Raji (cell line): ENCODE results near the gene CRELD2.

ENCODE experiments used
- POLR2A ChIP-seq: IDR thresholded peaks from 2 replicates; pipeline ENCODE4 v1.6.1; 2011; ENCODE audit warnings: low read depth, low read length, control low read depth; ENCODE audit not compliant: insufficient read depth

CRELD2 gene

DNA sequence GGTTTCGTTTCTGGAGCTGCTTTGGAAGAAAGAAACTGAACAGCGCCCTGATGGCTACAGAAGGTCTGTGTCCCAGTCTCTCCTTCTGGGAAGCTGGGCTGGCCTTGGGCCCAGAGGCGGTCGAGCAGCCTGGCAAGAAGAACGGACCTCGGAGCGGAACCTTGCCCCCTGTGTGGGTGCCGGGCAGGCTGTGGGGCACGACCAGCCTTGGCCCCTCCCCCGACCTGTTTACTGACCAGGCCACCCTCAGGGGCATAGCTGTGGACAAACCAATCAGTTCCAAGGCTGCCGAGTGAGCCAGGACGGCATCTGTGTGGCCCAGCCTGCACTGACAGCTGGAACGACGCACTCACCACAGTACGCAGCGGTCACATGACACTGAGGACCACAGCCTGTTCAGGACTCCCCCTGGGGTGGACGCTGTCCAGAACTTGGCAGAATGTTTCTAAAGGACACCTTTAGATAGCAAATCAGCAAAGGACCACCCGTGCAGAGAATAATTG lies 49.3 kb downstream of the CRELD2 start:
- TF ChIP-seq POLR2A = no peak

GRCh38 chr22:49968313-49968830 lies 49.9 kb downstream of the CRELD2 start:
- TF ChIP-seq POLR2A = no peak

DNA sequence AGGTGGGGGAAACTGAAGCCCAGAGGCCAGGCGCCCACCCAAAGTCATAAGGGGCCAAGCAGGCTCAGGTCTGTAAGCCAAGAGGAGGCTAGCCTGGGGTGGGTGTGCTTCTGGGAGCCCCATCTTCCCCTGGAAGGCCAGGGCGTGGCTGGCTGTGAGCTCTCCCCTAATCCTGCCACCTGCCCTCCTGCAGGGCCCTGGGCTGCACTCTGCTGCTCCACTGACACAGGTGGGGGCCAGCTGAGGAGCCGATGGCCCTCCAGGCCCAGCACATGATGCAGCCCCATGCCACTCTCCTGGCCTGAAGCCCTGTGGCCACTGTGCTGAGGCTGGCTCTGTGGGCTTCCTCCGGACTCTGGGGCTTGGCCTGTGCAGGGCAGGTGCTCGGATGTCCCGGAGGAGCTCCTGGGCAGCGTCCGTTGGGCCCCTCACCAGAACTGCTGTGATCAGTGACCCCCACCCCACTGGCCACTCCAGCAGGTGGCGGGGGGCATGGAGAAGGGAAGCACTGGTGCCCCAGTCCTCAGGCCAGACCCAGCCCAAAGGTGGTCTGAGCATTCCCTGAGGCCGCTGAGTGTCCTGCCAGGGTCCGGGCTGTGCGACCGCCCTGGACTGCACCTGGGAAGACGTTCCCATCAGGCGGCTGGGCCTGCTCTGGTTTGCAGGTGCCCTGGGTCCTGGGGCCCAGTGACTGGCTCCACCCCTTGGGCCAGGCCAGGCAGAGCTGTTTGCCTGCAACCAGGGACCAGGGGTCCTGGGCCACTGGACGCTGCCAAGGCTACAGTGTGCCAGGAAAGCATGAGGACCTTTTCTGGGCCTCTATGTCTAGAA lies 50.6 kb downstream of the CRELD2 start:
- TF ChIP-seq POLR2A = no peak

DNA sequence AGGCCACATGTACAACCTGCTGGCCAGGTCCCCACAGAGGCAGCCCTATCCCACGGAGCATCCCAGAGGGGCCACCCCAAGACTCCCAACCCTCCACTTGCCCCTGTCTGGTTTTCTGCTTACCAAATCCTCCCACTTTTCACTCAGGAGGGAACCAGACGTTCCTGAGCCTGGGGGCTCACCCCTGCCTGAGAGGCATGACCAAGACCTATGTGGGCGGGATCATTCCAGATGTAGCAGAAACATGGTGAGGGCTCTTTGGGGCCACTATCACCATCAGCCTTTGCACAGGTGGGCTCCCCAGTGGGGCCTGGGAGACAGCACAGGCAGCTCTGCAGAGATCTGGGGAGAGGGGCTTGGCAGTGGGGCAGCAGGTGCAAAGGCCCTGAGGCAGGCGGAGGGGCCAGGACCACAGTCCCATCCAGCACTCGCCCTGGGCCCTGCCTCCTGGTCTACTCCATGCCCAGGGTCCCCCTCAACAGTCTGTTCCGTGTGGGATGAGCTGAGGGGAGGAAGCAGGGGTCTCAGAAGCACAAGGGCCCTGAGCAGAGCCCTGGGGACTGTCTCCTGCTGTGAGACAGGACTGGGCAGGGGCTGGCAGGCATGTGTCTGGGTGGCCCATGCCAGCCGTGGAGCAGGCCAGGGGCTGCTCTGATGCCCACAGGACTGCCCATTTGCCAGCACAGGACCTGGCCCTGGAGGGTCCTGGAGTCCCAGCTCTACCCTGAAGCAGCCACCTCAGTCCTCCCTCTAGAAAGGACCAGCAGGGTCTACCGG lies 51.5 kb downstream of the CRELD2 start:
- TF ChIP-seq POLR2A = no peak

GRCh38 chr22:49970528-49971231 lies 52.2 kb downstream of the CRELD2 start:
- peak; percentile 80 for TF ChIP-seq POLR2A

DNA sequence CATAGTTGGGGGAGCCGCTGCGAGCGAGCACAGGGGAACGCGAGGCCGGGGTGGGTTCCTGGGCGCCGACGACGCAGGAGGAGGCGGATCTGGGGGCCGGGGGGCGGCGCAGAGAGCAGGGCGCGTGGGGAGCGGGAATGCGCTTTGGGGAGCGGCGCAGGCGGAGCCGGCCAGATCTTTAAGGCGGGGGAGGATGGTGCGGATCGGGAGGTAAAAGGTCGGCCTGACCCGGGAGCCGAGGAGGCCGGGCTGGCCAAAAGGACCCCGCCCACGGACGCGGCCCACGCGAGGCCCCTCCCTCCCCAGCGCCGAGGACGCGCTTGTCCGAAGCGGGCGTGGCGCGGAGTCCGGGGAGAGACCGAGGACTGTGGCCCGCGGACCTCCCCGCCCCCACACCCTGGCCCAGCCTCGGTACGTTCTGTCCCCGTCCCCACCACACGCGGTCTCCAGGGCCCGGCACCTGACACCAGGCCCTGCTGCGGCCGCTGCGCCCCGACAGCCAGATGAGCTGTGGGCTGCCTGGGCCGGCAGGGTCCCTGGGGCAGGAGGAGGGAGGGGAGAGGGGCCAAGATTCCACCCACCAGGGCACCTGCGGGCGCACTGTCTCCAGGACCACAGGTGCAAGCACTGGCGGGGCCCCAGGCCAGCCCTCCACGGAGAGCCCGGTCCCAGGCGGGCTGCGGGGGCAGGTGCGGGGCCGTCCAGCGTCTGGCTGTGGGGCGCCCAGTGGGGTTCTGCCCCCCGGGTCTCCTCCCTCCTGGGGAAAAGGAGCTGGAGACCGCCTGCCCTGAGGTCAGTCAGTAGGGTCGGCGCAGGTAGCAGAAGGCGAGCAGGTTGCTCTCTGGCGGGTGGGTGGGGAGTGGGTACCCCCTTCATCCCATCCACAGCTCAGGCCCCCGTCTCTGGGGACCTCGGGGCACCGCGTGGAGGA lies 53.1 kb downstream of the CRELD2 start:
- TF ChIP-seq POLR2A = no peak; the same call in 1 of the 2 replicates

DNA sequence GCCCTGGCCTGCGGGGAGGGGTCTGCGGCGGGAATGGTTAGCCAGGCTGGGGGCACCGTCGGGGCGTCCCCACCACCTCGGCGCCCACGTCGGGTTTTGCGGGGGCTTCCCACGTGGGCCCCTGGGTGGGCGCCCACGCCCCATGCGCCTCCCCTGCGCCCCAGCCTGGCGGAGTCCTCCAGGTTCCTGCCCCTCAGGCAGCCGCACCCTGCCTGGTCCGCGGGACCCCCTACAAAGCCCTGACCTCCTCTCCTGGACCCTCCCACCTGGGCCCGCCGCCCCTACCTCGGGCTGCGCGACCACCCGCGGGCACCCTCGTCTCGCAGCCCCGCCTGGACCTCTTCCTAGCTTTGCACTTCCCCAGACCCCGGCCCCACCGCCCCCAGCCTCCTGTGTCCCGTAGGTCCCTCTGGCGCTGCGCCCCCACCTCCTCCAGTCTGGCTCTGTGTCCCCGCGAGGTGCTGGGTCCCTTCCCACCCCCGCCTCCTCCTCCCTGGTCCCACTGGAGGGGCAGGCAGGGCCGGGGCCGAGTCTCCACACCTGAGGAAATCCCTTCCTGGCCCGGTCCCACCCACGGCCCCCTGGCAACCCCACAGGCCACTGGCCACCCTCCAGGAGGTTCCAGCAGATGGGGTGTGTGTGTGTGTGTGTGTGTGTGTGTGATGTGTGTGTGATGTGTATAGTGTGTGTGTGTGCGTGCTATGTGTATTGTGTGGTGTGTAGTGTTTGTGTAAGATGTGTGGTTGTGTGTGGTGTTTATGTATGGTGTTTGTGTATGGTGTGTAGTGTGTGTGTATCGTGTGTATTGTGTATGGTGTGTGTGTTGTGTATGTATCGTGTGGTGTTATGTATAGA lies 54.0 kb downstream of the CRELD2 start:
- TF ChIP-seq POLR2A = no peak

GRCh38 chr22:49973018-49973961 lies 54.9 kb downstream of the CRELD2 start:
- no peak for TF ChIP-seq POLR2A

DNA sequence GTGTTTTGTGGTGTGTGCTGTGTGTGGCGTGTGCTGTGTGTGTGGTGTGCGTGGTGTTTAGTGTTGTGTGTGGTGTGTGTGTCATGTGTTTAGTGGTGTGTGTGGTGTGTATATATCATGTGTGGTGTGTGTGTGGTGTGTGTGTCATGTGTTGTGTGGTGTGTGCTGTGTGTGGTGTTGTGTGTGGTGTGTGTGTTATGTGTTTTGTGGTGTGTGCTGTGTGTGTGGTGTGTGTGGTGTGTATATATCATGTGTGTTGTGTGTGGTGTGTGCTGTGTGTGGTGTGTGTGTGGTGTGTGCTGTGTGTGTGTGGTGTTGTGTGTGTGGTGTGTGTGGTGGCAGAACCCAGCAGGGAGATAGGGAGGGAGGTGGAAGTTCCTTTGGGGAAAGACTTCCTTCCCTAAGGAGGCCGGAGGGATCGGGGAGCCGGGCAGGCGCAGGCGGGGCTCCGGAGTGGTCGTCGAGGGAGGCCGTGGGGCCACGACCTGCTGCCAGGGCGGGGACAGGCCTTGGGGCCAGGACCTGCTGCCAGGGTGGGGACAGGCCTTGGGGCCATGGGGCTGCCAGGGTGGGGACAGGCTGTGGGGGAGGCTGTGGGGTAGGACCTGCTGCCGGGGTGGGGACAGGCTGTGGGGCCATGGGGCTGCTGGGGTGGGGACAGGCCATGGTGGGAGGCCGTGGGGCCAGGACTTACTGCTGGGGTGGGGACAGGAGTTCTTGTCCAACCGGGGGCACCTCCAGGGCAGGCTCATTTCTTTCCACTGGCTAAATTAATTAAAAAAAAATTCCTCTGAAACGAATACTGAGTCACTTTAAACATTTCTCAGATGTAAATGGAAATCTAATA lies 57.3 kb downstream of the CRELD2 start:
- 0 out of 2 replicates have a peak, but pooled peaks have one; percentile 24 for TF ChIP-seq POLR2A

- TF ChIP-seq POLR2A = 0 out of 2 replicates have a peak, but pooled peaks have one; percentile 17
These were observed 58.2 kb downstream of the CRELD2 start for GRCh38 chr22:49976439-49977175.
